ENCODE measurements around the gene HTT.

The HTT gene

GRCh38 chr4:3177905-3178304 lies 103.4 kb downstream of the HTT start:
- no peak for DNase-seq

DNA sequence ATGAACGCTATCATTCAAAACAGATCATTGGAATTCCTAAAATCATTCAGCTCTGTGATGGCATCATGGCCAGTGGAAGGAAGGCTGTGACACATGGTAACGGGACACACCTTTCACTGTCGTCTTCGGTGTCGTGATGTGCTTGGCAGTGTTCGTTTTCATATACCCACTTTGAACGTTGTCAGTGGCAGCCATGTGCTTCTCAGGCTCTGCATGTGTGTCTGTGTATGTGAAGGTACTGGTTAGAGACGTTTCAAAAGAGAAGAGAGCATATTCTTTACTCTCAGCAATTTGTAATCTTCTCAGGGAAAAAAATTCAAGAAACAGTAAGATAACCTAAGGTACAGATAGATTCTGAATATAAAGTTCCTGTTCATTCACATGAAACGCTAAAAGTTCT lies 103.9 kb downstream of the HTT start:
- no peak for DNase-seq

DNA sequence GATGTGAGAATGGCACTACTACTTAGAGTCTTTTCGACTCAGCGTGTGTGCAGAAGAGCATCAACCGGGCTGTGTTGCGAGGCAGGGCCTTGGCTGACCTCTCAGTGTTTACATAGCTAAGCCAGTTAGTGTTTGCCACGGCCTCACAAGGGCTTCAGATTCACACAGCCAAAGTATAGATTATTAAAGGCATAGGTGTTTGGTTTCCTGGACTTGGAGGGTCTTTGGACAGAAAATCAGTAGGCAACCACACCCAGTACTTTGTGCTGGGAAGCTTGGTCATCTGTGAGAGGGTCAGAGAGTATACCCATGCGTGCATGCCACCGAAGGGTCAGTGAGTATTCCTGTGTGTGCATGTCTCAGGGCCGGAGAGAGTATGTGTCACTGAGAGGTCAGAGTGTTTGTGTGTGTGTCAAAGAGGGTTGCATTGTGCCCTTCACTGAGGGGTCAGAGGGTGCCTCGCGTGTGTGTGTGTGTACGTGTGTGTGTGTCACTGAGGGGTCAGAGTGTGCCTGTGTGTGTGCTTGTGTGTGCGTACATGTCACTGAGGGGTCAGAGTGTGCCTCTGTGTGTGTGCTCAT lies 104.7 kb downstream of the HTT start:
- DNase-seq, result no peak

GRCh38 chr4:3183008-3183407 lies 108.5 kb downstream of the HTT start:
- no peak for DNase-seq

DNA sequence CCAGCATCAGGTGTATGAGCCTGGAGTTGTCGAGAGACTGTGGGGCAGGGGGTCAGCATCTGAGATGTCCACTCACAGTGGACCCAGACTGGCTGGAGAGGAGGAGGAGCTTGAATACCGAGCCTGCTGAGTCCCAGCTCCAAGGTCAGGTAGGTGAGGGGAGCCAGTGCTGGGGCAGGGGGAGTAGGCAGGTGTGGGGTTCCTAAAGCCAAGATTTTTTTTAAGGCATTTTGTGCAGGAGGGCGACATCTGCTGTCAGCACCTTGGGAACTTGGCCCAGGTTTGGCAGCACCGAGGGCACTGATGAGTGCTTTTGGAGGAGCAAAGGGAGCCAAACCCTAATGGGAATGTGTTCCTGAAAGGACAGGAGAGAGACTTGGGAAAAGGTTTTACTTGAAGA lies 110.2 kb downstream of the HTT start:
- DNase-seq, result no peak

DNA sequence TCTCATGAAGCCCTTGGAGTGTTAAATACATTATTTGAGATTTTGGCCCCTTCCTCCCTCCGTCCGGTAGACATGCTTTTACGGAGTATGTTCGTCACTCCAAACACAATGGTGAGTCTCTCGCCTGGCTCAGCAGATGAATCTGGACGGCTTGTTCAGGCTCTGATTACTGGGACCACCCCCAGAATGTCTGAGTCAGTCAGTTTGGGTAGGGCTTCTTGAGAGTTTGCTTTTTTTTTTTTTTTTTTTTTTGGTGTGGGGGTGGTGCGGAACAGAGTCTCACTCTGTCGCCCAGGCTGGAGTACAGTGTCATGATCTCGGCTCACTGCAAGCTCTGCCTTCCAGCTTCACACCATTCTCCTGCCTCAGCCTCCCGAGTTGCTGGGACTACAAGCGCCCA lies 112.1 kb downstream of the HTT start:
- DNase-seq, result no peak

- DNase-seq, result no peak
Measured at GRCh38 chr4:3188118-3188517, 113.6 kb downstream of the HTT start.

DNA sequence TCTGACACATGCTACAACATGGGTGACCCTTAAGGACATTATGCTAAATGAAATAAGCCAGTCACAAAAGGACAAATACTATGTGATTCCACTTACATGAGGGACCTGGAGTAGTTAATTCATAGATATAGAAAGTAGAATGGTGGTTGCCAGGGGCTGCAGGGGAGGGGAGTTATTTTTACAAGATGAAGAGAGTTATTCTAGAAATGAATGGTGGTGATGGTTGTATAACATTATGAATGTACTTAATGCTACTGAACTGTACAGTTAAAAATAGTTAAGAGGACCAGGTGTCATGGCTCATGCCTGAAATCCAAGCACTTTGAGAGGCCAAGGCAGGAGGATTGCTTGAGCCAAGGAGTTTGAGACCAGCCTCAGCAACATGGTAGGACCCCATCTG lies 115.0 kb downstream of the HTT start:
- no peak for DNase-seq

GRCh38 chr4:3190549-3190948 lies 116.1 kb downstream of the HTT start:
- no peak for DNase-seq

GRCh38 chr4:3192188-3192587 lies 117.7 kb downstream of the HTT start:
- DNase-seq, result no peak

DNA sequence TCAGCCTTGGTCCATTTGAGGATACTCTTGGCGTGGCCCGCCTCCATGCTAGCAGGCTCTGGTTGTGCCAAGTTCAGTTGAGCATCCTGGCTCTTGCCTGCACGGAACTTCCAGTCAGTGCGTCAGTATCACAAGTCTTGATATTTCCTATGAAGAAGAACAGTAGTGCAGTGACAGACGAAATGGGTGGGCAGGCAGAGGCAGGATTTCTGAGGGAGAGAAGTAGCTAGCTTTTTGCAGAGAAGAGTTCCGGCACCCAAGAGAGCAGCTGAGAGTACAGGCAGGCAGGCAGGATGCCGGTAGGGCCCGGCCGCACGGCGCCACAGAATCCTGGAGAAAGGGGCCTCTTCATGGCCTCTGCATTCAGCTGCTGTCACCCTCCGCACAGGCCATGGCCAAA lies 118.3 kb downstream of the HTT start:
- no peak for DNase-seq

DNA sequence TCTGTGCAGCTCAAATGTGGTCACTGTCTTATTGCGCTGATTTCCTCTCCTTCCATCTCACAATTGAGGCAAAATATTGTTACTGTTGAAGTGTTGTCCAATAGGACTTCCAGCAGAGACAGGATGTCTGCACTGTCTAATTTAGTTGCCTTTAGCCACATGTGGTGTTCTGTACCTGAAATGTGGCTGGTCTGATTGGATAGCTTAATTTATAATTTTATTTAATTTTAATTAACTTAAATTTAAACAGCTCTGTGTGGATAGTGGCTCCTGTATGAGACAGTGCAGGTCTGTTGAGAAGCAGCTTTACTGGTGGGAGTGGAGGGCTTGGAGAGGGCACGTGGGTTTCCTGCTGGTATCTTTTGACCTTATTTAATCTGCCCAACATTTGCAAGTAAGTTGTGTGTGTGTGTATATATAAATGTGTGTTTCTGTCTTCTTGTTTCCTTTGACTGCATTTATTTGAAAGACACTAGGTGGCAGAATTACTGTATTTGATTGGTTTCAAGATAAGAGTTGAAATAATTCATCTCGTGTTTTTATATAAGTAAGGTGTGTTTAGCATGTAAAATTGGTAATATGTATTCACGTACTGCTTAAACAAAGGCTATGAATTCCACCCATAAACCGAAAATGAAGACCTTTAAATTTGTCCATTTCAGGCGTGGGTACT lies 119.2 kb downstream of the HTT start:
- peak in 3 of 6 experiments; percentile 10 to 66 (median 54) for DNase-seq

- DNase-seq, result peak in 2 of 6 experiments; percentile 31 to 32
Measured at GRCh38 chr4:3196670-3197359, 122.3 kb downstream of the HTT start.

- no peak for DNase-seq
Measured at GRCh38 chr4:3197366-3198105, 123.1 kb downstream of the HTT start.

DNA sequence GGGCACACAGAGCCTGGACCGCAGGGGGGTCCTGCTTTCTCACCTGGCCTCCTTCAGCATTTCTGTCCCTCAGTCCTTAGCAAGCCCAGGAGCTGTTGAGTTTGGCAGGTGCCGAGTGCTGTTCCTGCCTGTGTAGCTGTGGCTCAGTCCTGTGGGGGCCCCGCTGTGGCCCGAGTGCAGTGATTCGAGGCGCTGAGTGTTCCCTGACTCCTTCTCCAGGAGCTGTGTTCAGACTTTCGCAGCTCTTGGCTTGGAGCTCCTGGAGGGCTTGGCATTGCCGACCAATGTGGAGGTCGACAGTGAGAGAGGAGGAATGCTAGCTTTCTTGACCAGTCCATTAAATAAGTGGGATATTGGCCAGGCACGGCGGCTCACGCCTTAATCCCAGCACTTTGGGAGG lies 124.4 kb downstream of the HTT start:
- no peak for DNase-seq

DNA sequence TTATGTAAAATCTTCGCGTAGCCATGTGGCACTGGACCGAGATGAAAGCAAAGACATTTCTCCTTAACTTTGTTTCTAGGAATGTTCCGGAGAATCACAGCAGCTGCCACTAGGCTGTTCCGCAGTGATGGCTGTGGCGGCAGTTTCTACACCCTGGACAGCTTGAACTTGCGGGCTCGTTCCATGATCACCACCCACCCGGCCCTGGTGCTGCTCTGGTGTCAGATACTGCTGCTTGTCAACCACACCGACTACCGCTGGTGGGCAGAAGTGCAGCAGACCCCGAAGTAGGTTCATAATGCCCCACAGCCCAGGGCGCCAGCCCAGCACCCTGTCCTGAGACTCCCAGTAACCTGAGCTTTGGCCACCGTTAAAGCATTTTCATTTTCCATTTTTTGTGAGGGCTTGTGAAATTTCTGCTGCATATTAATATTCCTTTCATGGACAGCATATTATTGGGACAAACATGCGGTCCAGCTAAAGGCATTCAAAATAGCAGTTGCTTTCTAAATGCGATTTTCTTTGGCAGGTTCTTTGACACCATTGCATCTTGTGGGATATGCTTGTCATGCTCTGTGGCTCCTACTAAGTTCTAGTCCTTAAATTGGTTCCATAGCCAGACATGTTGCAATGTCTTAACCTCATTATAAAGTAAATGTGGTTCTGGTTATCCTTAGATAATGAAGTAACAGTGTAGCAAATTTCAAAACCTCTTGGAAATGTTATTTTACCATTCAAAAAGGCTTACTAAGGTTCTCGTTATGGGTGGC lies 125.4 kb downstream of the HTT start:
- no peak for DNase-seq

DNA sequence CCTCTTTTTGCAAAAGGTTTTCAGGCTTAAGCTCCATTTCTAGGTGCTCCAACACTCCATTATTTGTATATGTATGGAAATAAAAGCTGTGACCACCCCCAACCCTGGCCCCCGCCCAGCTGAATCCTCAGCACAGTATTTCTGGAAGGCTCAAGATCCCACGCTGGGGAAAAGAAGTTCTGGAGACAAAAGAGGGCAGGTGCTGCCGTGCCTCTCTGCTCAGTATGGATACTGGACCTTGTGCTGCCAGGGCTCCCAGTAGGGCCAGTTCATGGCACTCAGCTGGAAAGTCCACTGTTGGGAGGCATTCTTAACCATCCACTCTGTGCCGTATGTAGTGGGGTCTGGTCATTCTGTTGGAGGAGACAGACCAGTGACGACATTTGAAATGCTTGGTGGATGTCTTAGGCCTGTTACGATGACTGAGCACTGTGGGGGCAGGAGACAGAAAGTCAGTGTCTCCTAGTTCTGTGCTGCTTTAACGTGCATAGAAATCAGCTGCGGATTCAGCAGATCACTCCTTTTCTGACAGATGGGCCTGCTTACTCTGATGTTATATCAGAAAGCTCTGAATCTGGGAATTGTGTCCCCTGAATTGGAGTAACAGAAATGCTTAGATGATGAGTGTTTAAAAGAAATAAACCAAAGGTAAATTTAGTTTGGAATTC lies 126.1 kb downstream of the HTT start:
- DNase-seq, result no peak

DNA sequence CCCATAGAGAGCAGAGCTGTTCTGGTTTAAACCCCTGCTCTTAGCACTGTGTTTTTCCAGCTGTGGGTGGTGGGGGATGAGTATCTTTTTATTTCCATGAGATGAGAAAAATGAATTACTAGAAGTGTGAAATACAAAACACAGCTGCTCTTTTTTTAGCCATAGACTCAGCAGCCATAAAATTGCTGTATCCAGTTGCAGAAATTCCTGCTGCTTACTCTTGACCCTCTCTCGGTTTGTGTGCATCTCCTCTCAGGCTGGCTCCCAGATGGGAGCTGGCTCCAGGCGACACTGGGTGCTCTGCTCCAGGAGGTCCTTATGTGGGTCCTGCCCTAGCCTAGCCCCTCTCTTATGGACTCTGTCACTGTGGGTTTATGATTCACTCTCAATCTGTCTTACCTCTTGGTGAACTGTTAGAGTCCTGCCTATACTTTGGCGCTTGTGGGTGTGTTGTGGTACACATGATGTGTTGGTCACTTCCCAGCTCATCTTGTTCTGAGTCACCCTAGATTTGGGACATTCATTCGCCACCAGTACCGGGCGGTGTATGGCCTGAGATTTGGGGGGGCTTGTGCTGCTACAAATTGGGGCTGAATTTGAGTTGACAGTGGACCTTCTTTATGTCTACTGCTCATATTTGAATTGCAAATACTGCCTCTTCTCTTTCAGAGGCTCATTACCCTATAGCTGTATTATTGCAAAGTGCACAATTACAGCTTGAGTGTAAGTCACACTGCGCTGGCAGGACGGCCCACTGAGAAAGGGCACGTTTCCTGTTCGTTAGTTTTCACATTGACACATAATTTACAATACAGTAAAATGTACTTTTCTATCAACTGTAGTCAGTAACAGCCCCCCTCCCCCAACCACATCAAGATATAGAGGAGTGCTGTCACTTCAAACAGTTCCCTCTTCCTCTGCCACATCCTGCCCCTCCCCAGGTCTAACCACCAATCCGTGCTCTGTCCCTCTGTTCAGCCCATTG lies 127.5 kb downstream of the HTT start:
- DNase-seq, result peak; percentile 46 to 93 (median 80)

GRCh38 chr4:3202836-3203820 lies 128.6 kb downstream of the HTT start:
- peak in 1 of 6 experiments; percentile 3 for DNase-seq

- no peak for DNase-seq
Measured at GRCh38 chr4:3203971-3204431, 129.5 kb downstream of the HTT start.

Measured in stimulated activated naive CD4-positive, alpha-beta T cell (primary cell).